HG03135 (cell line): Measurements from ENCODE around the gene OSCP1.

Experiments used
- ATAC-seq: cut with Tn5 transposase; IDR thresholded peaks from one replicate; pipeline ENCODE4 v1.9.1; 2021; ENCODE audit warnings: mild to moderate bottlenecking, moderate library complexity; ENCODE audit not compliant: unreplicated experiment

The OSCP1 gene

GRCh38 chr1:36447450-36447849 lies 2.8 kb downstream of the OSCP1 start:
- no peak for ATAC-seq

DNA sequence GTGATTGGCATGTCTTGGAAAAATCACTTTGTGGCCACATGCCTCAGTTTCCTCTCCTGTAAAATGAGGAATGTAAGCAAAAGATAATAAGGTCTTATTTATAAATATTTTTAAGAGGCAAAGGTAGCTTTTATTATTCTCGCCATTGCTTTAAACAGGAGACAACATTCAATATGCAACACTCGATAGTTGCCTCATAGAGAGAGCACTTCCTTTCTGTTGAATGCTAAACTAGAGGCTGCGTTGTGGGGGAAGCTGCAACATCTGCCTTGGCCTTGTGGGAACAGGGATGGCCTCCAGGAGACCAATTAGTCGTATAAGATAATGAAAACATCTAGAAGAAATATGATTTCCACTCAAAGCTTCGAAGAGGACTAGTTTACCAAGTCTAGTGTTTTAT lies 3.5 kb downstream of the OSCP1 start:
- no peak for ATAC-seq

- no peak for ATAC-seq
Measured at GRCh38 chr1:36446271-36446670, 4.0 kb downstream of the OSCP1 start.

GRCh38 chr1:36443297-36443696 lies 7.0 kb downstream of the OSCP1 start:
- no peak for ATAC-seq

DNA sequence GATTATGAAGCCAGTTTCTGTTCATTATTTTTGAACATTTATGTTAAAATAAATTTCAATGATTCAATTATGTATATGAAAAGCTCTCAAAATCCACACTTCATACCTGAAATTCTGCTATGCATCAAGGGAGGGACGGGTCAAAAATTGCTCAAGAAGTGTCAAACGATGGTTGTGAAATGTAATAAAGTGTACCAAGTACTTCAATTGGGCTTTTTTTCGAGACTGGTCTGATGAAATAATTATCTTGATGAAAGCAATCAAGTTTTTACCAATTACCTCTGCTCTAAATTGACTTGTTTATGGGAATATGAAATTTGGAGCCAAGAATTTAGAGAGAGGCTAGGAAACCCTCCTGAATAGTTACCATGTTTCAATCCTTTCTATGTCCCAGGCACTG lies 7.9 kb downstream of the OSCP1 start:
- no peak for ATAC-seq

DNA sequence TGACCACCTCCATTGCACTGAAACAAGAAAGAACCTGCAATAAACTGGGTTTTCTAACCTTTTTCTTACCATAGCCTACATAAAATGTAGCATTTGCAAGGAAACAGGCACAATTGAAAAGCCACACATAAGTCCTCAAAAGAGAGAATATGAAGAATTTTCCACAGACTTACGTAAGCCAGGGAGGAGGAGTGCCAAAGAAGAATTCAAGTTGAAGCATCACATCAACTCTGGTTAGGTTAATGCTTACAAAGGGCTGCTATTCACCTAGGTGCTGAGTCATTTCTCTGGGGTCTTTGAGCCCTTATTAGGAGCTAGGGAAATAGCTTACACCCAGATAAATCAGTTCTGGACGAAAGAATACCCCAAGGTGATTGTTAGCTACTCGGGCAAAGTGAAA lies 9.6 kb downstream of the OSCP1 start:
- ATAC-seq = no peak

DNA sequence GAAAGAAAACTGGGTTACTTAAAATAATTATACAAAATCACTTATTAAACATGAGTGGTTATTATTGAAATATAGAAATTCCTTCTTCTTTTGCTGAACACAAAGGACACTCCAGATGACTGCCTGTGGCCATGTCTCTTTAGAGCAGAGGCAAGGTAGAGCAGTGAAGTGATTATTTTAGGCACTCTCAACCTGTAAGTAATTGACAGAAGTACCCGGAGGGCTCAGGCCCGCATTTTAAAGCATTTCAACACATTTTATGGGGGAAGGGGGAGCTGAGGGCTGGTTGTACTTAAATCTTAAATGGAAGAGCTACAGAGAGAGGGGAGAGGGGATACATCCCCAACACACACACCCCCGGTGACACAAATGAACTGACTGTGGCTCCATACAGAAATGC lies 10.2 kb downstream of the OSCP1 start:
- ATAC-seq = no peak

GRCh38 chr1:36438715-36439114 lies 11.5 kb downstream of the OSCP1 start:
- no peak for ATAC-seq

DNA sequence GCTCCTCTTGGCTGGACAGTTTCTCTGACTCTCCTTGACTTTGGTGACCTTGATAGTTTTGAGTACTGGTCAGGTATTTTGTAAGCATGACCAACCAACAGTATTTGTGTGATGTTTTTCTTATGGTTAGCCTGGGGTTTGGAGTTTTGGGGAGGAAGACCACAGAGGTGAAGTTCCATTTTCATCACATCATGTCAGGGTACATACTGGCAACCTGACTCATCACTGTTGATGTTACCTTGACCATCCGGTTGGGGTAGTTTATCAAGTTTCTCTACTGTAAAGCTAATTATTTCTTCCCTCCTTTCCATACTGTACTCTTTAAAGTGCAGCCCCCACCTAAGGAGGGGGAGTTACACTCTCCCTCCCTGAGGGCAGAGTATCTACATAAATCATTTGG lies 13.4 kb downstream of the OSCP1 start:
- no peak for ATAC-seq

- no peak for ATAC-seq
Measured at GRCh38 chr1:36433102-36433501, 17.1 kb downstream of the OSCP1 start.

DNA sequence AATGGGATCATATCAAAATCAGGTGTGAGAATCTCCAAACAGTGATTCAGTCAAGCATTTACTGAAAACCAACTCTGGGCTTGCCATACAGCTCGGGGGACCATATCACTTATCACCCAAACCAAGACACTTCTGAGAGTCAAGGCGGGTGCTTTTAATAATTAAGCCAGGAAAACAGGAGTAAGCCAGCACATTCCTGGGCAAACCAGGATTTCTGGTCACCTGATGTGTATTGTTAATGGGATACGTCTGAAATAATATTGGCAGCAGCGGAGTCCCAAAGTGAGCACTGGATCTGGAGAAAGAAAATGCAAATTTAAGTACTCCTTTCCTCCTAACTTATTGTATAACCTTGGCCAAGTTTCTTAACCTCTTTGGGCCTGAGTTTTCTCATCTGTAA lies 17.6 kb downstream of the OSCP1 start:
- no peak for ATAC-seq

- ATAC-seq = no peak
Measured at GRCh38 chr1:36425791-36426190, 24.5 kb downstream of the OSCP1 start.

DNA sequence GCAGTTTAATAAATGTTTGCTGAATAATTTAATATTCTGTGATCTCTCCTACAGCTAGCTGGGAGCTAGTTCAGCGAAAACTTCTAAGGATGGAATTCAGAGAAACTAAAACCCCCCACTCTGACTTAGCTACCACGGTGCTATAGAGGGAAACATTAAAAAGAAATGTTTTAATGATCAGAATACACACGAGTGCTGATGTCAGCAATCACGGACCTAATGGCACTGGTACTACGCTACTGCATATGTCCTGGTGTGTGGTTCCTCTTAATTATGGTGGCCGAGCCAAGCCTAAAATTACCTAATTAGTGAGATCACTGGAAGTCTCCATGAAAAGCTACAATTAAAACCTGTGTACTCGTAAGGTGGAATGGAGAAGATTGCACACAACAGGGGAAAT lies 28.6 kb downstream of the OSCP1 start:
- ATAC-seq = no peak

DNA sequence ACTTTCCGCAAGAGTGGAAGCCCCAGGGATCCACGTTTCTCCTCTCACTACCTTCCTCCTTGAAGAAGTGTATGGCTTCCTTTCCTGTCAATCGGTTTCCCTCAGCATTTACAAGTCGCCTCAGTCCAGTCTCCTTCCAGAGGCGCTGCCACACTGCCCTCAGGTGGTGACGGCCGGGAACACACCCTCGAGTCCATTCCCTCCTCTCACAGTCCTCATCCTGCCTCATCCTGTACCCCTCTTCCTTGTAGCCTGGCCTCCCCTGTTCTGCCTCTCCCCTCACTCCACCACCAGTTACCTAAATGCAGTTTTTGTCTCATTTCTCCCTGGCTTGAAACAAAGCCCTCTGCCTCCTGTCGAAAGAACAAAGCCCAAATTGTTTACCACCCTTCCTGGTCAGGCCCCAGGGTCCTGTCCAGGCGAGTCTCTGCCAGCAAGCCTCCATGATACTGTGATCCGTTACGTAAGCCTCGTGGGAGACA lies 29.4 kb downstream of the OSCP1 start:
- no peak for ATAC-seq

DNA sequence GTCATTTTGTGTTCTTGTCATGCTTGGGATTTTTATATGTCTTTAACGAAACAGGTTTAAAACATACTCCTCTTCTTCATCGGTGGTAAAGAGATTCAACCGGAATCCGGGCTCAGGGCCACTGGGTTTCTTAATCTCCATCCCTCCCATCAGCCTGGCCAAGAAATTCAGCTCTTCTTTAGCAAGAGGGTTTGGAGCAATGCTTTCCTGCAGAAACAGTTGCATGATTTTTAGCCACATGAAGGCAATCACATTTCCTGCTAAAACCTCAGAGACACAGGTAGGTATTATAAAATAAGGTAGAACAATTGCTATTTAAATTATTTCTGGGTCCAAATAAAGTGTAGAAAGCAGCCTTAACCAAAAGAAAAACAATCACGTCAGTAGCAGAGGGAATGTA lies 29.8 kb downstream of the OSCP1 start:
- no peak for ATAC-seq

DNA sequence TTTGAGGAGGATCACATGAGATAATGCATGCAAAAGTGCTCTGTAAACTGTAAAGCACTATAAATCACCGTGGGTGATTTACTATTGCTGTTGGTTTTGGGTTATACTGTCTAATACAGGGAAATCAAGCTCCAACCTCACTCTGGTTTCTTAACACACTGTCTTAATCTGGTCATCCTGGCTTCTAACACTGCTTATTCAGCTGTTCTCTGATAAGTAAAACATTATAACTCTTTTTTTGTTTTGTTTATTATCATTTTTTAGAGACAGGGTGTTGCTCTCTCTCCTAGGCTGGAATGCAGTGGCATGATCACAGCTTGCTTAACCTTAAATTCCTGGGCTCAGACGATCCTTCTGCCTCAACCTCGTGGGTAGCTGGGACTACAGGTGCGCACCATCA lies 30.7 kb downstream of the OSCP1 start:
- no peak for ATAC-seq

DNA sequence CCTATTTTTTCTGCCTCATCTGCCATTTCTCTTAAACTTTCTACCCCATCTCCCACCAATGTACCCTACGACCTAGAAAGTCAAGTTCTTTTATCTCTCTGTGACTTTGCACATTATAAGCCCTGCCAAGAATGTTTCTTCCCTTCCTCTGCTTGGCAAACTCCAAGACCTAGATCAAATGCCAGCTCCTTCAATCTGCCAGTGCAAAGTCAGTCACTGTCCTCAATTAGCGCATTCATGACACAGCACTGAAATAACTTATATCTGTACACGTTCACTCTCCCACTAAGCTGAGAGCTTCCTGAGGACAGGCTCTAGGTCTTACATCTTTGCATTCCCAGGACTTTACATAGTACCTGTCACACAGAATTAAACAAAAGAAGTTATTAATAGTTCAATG lies 31.1 kb downstream of the OSCP1 start:
- ATAC-seq = no peak

DNA sequence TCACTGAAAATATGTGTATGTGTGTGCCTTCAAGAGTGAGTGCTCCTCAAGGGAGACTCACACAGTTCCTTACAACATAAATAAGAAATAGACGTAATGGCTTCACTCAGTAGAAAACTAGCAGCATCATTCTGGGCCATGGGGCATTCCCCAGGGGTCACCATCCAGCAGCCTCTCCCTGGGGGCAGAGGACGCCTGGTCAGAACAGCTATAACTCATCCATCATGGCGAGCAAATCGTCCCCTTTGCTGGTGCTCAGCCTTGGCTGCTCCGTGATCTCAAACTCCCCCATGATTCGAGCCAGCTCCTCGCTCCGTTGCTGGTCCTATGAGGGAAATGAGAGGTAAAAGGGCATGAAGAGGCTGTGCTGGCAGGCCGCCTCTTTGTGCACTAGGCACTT lies 32.3 kb downstream of the OSCP1 start:
- no peak for ATAC-seq

GRCh38 chr1:36415661-36416326 lies 34.5 kb downstream of the OSCP1 start:
- ATAC-seq = no peak

DNA sequence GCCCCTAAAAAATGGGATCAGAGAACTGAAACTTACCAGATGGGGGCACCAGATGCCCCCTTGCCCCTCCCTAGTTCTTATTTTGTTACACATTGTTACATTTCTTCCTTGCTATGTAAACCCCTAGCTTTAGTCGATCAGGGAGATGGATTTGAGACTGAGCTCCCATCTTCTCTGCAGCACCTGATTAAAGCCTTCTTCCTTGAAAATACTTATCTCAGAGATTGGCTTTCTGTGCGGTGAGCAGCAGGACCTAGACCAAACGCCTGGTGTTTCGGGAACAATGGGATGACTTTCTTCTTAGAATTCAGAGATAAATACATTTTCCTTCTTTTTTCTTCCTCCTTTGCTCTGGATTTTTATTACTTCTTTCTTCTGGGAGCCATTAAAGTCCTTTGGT lies 35.9 kb downstream of the OSCP1 start:
- no peak for ATAC-seq

DNA sequence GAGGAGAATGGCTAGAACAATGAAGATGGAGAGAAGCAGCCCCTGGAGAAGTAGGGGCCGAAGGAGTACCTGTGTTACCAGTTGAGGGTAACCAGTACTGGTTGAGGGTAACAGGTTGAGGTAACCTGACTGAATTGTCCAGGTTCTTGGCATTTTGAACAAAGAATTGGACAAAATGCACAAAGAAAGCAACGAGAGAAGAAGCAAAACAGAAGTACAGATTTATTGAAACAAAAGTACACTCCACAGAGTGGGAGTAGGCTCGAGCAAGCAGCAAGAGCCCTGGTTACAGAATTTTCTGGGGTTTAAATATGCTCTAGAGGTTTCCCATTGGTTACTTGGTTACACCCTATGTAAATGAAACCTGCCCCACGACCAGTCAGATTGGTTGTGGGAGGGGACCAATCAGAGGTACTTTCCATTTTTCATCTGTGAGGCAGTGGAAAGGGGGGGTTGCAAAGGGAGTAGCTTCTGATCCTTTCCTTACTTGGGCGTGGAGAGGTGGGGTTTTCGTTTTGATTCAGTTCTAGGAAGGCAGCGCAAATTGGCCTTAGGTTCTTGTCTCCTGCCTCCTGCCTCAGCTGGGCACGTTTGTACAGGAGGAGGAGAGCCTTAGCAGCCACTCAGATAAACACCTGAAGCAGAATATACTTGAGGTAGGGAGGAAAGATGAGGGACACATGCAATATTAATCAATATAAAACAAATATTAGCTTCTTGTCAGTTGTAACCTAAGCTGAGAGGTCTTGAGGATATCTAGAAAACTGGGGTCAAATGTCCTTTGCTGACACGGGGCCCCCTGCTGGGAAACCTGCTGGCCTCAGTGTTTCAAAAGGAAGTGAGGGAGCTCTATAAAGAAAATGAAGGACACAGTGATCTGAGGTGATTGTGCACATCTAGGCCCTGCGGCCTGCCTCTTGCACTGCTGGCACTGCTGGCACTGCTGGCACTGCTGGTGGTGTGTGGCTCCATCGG lies 38.3 kb downstream of the OSCP1 start:
- no peak for ATAC-seq

DNA sequence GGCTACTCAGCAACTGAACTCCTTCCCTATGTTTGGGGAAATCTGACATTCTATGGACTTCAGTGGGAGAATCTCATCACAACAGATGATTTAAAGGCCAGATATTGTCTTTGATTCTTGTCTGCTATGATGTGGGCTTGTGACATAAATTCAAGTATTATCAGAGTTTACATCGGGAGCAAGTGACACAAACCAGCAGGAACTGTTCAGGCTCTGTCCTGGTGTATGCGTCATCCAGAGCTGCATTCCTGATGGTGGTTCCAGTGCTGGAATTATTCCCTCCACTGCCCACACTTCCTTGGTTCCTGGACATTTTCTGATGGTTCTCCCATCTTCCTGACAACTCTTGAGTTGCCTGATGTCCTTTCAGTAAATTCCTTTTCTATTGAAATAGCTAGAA lies 41.8 kb downstream of the OSCP1 start:
- ATAC-seq = no peak
